Right renal cortex interstitium (tissue), 3 donors: ENCODE data around the gene PALM. TPM values are rescaled to one million over a fixed set of nuclear protein-coding genes. Genes with fewer than 3 reads are reported as not detected.
"Not testable (repeated sequence)": the region's sequence is repeated elsewhere in the genome, so short reads cannot be mapped to it uniquely, and the experiment has no call there.

ENCODE experiments used
- DNase-seq, 3 donors: peaks; one replicate each; pipeline ENCODE4 v3.0.0-alpha.2; 2013; ENCODE audit warnings: low read depth in 3 of 3, low spot score in 2 of 3
- polyA plus RNA-seq, 3 donors: library from polyadenylated mRNA; unstranded; fragments of 120-200 nt; gene quantifications; one replicate each; pipeline ENCODE4 v1.2.1, GENCODE V29; 2013; ENCODE audit not compliant: insufficient read length in 3 of 3

Gene PALM
- polyA plus RNA-seq, 3 donors: 62.7 to 78.6 (median 77.9) TPM

- no peak for DNase-seq
These were observed 19.3 kb downstream of the PALM start for GRCh38 chr19:728011-728410.

- not testable (repeated sequence) for DNase-seq
These were observed 20.8 kb downstream of the PALM start for GRCh38 chr19:729564-729963.

- DNase-seq: no peak
These were observed 21.4 kb downstream of the PALM start for GRCh38 chr19:729965-730668.

GRCh38 chr19:731000-731399 lies 22.3 kb downstream of the PALM start:
- no peak for DNase-seq

GRCh38 chr19:732148-733069 lies 23.7 kb downstream of the PALM start:
- DNase-seq: no peak

GRCh38 chr19:734716-735115 lies 26.0 kb downstream of the PALM start:
- DNase-seq: no peak

- no peak for DNase-seq
These were observed 27.4 kb downstream of the PALM start for GRCh38 chr19:736125-736524.

GRCh38 chr19:737591-738093 lies 28.9 kb downstream of the PALM start:
- DNase-seq: no peak

GRCh38 chr19:738509-739128 lies 29.9 kb downstream of the PALM start:
- no peak for DNase-seq

GRCh38 chr19:739998-740715 lies 31.4 kb downstream of the PALM start:
- no peak for DNase-seq

- not testable (repeated sequence) for DNase-seq
These were observed 32.2 kb downstream of the PALM start for GRCh38 chr19:740816-741505.

- no peak for DNase-seq
These were observed 32.9 kb downstream of the PALM start for GRCh38 chr19:741506-742131.

GRCh38 chr19:742540-743075 lies 33.9 kb downstream of the PALM start:
- no peak for DNase-seq

- DNase-seq: no peak
These were observed 34.5 kb downstream of the PALM start for GRCh38 chr19:743168-743687.

- not testable (repeated sequence) for DNase-seq
These were observed 36.4 kb downstream of the PALM start for GRCh38 chr19:745138-745537.

- DNase-seq: no peak
These were observed 37.6 kb downstream of the PALM start for GRCh38 chr19:746208-746819.

GRCh38 chr19:746956-747355 lies 38.2 kb downstream of the PALM start:
- DNase-seq: no peak

GRCh38 chr19:747432-748273 lies 38.9 kb downstream of the PALM start:
- DNase-seq: no peak
